GM21360 (cell line): ENCODE results near the gene PRPF19.

ENCODE experiments used
- ATAC-seq: cut with Tn5 transposase; IDR thresholded peaks from one replicate; pipeline ENCODE4 v1.9.1; 2021; ENCODE audit warnings: mild to moderate bottlenecking, moderate library complexity; ENCODE audit not compliant: unreplicated experiment

The PRPF19 gene

GRCh38 chr11:60875366-60876167 is 30.8 kb downstream of the PRPF19 start:
- ATAC-seq, result no peak

- ATAC-seq, result no peak
Observed at GRCh38 chr11:60874421-60875365, 31.7 kb downstream of the PRPF19 start.

- no peak for ATAC-seq
Observed at GRCh38 chr11:60873533-60873932, 32.9 kb downstream of the PRPF19 start.

GRCh38 chr11:60872961-60873524 is 33.3 kb downstream of the PRPF19 start:
- no peak for ATAC-seq

GRCh38 chr11:60872124-60872960 is 34.0 kb downstream of the PRPF19 start:
- no peak for ATAC-seq

GRCh38 chr11:60871378-60872061 is 34.9 kb downstream of the PRPF19 start:
- no peak for ATAC-seq

- ATAC-seq, result no peak
Observed at GRCh38 chr11:60870733-60871377, 35.5 kb downstream of the PRPF19 start.

- no peak for ATAC-seq
Observed at GRCh38 chr11:60870276-60870675, 36.1 kb downstream of the PRPF19 start.

GRCh38 chr11:60869451-60869825 is 36.9 kb downstream of the PRPF19 start:
- ATAC-seq, result no peak

GRCh38 chr11:60868682-60869450 is 37.5 kb downstream of the PRPF19 start:
- ATAC-seq, result no peak

- ATAC-seq, result no peak
Observed at GRCh38 chr11:60867871-60868681, 38.3 kb downstream of the PRPF19 start.

- no peak for ATAC-seq
Observed at GRCh38 chr11:60866911-60867870, 39.2 kb downstream of the PRPF19 start, which contains the start of gene ZP1. TSS of gene ZP1 (plus strand) at chr11:60867542. CDS start at chr11:60867562, 20 bp downstream.

- ATAC-seq, result no peak
Observed at GRCh38 chr11:60864856-60865513, 41.4 kb downstream of the PRPF19 start.

- no peak for ATAC-seq
Observed at GRCh38 chr11:60863550-60864521, 42.5 kb downstream of the PRPF19 start.

- ATAC-seq, result no peak
Observed at GRCh38 chr11:60862171-60862570, 44.2 kb downstream of the PRPF19 start.
